GM21360 (cell line): Measurements from ENCODE around the gene LINS1.

Experiments used
- ATAC-seq: cut with Tn5 transposase; IDR thresholded peaks from one replicate; pipeline ENCODE4 v1.9.1; 2021; ENCODE audit warnings: mild to moderate bottlenecking, moderate library complexity; ENCODE audit not compliant: unreplicated experiment

Gene LINS1, protein sequence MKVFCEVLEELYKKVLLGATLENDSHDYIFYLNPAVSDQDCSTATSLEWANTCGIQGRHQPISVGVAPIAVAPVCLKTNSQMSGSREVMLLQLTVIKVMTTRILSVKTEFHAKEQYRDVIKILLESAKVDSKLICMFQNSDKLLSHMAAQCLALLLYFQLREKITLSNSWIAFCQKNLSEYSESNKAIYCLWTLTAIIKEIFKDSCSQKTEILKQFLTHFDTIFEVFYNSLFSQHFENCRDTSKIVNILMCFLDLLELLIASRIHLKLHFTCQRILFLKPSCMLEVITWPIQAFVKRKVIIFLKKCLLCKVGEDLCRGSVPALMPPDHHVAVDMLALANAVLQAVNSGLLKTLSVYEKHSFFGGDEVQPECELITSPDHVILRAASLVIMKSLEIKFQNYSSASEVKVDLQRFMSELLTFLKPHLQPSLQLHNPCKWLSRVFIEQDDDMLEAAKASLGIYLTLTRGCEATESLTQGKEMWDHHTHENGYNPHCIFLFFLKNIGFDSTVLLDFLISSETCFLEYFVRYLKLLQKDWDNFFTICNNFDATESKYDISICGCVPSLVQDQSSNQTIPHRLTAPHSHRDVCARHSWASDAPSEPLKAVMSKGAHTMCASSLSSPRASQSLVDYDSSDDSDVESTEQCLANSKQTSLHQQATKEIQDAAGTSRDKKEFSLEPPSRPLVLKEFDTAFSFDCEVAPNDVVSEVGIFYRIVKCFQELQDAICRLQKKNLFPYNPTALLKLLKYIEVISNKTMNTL

DNA sequence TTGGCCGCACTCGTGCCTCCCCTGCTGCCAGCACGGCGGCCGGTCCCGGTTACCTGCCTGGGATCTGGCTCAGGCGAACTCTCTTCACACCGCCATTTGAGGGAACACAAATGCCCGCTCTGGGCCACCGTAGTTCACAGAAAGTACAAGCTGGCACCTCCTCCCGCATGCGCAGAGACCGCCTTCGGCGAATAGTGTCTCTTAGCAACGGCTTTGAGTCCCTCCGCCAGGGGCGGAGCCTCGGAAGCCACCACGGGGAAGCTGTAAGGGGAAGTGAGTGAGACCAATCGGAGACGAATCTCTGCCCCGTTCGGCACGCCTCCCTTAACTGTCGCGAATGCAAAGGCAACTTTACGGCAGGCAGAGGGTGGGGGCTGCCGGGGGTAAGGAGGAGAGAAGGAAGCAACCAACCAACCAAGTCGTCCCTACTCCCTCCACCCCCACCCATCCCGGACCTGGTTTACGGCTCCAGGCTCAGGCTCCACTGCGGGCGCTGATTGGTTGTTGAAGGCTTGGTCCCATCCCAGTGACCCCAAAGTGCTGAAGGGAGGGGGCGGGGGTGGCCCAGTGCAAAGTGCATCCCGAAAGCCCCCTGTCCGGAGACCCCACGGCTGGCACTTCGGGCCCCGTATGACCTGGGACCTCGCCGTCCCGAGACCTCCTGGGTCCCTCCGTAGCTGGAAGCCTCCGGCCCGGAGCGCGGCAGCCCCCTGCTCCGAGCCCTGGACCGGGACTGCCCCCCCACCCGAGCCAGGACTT is at the start of gene LINS1, which contains the start of gene ASB7:
TSS of gene LINS1 (minus strand) at position 121 of the 759 bp plus-strand sequence. CDS start 21,342 bp downstream, outside the sequence.
TSS of gene ASB7 (plus strand) at position 526 of the 759 bp plus-strand sequence. CDS start 9,628 bp downstream, outside the sequence.
- ATAC-seq, result peak; percentile 87

DNA sequence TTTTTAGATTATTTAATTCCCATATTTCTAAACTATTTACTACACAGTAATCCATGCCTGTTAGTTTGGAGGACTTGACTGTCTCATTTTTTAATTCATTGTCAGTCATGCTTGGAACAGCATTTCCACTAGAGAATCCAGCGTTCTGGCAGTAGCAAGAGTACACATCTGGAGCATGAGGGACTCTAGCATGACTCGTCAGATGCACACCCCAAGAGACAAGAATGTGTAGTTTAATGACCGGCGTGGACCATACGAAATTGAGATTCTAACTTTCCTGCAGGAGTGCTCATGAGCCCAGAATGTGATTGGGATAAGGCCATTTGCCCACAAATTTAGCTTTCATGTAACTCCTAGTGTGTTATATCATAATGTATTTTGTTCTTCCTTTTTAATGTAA is 49.3 kb upstream of the LINS1 start:
- ATAC-seq, result no peak

DNA sequence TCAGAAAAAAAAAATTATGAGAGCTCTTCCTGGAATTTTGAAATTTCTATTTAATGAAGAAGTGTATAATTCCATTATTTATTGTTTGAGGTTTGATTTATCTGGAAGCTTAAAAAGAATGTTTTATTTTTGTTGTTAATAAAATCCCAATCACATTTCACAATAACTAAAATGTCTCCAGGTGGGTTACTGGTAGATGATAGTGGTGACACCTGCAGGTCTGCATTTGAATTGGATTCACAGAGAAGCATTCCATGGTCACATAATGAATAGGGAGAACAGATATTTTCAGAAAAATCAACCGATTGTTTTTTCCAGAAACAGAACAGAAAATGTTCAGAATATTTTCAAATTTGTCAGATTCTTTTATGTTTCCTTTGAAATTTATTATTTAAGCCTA is 48.7 kb upstream of the LINS1 start:
- no peak for ATAC-seq

DNA sequence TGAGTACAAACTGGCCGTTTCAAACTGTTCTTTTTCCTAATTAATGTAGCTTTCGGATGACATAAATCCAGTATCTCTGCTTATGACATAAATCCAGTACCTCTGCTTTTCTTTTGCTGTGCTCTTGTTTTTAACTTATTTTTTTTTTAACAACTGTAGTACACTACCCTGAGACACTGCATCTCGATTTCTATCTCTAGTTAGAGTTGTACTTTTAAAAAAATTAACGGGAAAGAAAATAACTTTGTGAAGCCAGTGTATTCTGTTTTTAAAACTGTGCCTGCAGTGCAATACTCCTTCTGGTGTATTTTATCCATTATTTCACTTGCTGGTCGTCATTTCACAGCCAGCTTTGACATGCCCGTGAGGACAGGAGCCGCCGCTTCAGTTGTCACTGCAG is 47.0 kb upstream of the LINS1 start:
- ATAC-seq, result no peak

DNA sequence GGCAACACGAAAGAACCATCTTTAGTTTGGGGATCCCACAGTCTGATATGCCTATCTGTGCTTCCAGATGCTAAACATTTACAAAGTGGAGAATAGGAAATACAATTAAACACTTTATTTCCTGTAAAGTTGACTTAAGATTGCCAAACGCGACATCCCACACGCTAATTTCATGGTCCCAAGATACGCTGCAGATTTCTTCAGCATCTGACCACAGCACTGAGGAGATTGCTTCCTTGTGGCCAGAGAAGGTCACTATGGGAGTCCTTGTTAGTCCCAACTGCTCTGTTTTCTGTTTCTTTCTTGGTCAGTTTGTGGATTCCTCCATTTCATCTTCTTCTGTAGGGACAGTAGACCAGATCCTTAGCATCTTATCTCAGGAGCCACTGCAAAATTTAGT is 43.7 kb upstream of the LINS1 start:
- no peak for ATAC-seq

DNA sequence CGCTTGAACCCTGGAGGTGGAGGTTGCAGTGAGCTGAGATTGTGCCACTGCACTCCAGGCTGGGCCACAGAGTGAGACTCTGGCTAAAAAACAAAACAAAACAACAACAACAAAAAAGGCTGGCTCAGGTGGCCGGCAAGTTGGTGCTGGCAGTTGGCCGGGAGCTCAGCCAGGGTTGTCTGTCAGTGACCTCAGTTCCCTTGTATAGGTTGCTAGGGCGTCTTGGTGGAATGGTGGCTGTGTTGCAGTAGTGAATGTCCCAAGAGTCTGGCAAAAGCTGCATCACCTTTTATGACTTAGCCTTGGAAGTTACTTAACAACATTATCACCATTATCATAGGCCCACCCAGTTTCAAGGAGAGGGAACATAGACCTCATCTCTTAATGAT is 41.0 kb upstream of the LINS1 start:
- ATAC-seq, result no peak

DNA sequence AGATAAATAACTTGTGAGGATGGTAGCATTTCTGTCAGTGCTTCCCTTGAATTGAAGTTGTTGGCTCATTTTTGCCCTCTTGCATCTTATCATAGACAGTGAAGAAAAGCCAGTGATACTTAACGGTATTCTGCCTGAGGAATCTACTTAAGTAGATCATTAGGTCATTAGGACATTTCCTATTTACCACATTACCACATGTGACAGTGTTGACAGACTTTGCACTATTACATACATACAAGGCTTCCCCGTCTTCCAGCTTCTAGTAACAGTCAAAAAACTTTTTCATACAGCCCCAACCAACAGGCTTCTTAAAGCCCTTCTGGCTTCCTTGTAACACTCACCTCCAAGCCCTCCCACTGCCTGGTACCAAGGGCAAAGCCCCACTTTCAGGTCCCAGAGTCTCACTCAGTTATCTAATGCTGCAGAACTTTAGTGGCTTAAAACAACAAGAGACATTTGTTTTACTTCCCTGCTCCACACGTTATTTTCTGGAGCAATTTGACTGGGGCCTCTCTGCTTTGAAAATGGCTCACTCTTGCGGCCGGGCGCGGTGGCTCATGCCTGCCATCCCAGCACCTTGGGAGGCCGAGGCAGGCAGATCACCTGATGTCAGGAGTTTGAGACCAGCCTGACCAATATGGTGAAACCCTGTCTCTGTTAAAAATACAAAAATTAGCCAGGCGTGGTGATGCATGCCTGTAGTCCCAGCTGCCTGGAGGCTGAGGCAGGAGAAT is 40.4 kb upstream of the LINS1 start:
- no peak for ATAC-seq

DNA sequence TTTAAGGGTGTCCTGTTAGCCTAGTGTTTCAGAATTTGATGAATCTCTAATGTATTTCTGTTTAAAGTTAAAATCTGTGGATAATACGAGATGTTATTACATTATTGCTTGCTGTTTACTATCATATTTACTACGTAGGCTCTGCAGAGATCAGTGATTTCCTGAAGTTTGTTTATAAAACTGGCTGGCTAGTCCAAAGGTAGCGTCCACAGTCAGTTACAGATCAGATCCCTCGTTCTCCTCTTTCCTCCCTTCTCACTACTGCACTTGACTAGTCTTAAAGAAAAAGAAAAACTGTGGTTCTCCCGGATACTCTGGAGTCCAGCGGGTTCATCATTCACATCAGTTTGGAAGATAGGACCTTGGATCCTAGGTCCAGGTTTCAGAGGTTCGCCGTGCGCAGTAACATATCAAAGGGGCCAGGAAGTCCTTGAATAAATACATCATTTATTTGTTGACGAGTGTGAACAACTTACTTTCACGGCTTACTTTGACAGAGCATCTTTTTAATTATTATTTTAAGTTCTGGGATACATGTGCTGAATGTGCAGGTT is 36.3 kb upstream of the LINS1 start:
- ATAC-seq, result no peak

DNA sequence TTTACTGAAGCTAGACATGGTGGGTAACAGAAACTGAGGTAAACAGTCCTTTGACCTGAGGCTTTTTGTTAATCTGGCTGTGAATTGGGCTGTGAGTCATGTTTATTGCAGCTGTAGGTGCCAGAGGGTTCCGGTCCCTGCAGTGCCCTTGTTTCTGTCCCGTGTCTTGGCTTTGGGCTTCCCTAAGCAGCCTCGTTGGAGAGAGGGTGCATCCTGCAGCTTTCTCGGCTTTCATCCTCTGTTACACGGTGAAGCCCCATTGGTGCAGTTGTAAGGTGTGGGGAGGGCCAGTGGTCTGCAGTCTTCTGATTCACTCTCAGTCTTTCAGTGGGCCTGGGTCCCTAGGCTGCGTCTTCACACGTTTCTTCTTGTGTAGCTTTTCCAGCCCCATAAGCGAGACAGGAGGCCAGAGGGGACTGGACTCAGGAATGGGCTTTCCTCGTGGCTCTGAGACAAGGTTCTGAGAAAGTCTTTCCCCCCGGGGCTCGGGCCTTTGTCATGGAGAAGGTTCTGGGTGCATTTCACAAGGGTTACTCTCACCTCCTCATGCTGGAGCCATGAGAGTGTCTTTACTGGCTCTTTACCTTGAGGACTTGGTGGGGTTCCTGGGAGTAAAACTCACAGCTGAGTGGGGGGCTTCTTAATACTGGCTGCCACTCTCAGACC is 33.6 kb upstream of the LINS1 start:
- no peak for ATAC-seq

DNA sequence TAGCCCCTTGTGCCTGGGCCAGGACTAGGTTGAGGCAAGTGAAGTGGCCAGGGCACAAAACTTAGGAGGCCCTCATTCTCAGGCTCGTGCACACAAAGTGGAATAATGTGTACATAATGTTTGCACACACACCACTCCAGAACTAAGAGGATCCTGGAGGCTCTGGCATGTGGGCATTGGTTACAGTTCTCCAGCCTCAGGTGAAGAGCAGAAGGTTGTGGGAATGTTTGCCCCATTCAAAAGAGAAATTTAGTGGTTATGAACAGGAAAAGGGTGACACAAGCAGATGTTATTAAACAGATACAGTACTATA is 31.7 kb upstream of the LINS1 start:
- ATAC-seq, result no peak

DNA sequence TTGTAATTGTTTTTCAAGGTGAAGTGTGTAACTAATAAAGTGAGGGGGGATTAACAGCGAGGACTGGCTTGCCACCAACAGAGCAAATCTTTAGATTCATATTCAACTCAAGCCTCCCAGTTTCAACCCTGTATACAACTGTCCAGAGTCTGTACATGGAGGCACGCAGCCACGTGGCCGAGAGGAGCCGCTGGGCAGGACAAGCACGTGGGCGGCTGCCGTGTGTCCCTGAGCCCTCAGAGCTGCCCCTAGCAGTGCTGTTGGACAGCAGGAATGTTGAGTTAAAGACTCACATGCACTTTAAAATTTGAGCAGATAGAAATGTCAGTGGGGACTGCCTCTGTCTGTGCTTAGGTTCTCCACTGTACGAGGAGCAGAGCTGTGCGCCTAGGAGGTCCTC is 29.8 kb upstream of the LINS1 start:
- ATAC-seq, result no peak

DNA sequence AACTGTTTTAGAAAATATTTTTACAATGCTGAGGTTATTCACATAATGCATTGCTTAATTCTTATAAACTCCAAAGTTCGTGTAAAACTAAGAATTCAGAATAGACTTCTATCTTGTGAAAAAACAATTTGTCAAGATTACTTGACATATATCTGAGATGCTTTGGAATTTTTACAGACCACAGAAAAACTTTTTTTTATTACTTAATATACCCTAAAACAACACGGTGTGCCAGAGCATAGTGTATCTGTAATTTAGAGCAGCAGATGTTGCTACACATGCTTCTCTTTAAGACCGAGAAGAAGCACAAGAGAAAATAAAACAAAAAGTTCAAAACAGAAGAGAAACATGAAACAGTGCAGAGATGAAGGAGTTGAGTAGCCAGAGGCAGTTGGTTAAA is 26.8 kb upstream of the LINS1 start:
- no peak for ATAC-seq

DNA sequence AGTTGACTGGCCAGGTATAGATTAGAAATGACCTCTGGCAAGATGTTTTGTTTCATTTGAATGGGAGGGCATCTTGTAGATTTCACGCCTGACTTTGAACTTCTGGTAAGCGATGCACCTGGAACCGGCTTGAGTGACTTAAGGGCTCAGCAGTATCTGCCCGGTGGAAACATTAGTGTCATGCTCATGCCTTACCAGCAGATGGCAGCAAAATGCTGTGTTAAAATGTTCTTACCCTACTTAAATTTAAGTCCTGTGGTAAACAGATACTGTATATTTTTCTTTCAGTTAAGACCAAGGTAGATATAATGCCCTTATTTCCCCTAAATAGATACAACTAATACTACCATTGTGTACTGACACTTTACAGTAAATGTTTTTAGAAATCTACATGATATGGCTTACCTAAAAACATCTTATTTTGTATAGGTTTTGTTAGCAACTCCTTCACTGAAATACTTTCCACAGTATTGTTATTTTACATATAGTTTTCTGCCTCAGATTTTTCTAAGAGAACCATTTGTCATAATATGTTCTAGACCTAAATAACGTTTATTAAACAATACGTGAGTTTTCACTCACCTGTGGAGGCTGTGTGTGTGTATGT is 25.9 kb upstream of the LINS1 start:
- peak; percentile 80 for ATAC-seq

DNA sequence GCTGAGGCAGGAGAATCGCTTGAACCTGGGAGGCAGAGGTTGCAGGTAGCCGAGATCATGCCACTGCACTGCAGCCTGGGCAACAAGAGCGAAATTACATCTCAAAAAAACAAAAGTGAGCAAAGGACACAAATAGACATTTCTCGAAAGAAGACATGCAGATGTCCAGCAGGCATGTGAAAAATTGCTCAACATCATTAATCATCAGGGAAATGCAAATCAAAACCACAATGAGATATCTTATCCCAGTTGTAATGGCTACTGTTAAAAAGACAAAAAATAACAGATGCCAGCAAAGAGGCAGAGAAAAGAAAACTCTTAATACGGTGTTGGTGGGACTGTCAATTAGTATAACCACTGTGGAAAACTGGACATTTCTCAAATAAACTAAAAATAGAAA is 21.3 kb upstream of the LINS1 start:
- no peak for ATAC-seq

DNA sequence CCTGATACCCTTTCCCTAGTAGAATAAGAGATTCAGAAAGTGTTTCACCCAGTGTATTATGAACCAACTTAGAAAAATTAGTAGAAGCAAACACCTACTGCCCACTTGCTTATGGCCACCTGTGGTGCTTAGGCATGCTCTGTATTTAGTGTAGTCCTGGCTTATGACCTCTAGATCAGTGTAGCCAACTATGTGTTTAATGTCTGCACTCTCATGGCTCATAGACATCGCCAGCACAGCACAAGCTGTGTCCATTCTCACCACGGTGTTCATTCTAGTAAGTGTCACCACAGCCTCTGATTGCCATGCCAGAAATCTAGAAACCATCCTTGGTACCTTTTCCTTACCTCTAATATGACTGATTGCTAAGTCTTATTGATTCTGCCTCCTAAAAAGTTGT is 14.7 kb upstream of the LINS1 start:
- no peak for ATAC-seq

DNA sequence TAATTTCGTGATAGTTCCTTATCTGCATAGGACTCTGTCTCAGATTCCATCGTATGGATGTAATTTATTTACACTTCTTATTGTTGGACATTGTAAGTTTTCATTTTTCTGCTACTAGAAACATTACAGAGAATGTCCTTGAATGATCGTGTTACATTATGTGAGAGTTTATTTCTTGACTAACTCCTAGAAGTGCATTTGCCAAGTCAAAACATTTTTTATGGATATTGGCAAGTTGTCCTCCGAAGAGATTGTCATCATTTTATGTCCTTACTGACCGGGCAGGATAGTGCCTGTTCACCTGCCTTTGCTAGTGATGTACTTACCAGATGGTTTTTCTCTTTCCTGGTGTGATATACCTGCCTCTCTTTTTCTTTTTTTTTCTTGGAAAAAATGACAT is 13.8 kb upstream of the LINS1 start:
- ATAC-seq, result no peak

DNA sequence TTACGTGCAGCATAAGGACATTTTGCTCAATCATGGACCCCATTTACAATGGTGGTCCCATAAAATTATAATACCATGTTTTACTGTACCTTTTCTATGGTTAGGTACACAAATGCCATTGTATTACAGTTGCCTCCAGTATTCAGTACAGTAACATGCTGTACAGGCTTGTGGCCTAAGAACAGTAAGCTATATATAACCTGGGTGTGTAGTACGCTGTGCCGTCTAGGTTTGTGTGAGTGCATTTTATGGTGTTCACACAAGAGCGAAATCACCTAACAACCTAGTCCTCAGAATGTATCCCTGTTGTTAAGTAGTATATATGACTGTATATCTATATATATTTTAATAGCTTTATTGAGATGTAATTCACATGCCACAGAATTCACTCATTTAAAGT is 12.9 kb upstream of the LINS1 start:
- ATAC-seq, result no peak

DNA sequence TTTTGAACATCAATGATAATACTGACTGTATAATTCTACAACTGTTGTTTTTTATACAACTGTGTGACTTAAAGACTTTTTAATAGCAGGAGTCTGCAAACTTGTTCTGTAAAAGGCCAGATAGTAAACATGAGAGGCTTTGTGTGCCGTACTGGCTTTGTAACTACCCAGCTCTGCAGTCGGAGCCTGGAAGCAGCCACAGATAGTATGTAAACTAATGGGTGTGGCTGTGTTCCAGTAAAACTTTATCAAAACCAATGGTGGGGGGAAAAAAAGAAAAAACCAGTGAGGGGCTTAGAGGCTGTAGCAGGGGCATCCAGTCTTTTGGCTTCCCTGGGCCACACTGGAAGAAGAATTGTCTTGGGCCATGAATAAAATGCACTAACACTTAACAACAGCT is 12.4 kb upstream of the LINS1 start:
- ATAC-seq, result no peak

DNA sequence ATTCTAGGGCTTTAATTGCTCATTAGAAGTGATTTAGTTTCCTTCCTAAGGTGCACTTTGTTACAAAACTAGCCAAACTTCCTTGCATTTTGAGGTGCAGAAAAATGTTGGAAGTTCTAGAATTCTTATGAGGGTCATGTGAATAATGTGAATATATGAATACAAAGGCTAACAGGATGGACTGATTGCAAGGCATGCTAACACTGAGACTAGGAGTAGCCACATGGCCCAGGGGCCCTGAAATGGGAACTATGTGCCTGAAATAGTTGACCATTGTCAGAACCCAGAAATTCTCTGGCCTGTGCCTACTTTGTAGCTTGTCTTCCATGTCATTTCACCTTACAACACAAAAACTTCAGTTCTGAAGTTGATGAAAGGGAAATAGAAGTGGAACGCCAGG is 11.2 kb upstream of the LINS1 start:
- no peak for ATAC-seq

DNA sequence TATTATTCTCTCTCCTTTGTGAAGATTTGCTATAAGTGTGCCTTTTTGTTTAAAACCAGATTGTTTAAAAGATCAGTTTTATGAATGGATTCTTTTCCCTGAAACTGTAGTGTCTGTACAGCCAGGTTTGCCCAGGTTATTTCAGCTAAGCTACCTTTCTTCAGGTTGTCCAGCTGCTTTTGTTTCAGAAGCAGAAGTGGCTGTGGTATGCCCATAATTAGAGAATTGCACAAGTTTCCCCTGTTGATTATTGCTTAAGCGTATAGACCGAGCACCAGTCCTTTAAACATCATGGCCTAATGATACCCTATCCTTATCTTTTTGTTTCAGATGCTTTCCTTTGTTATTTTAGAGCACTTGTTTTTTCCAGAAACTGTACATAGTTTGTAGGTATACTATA is 10.6 kb upstream of the LINS1 start:
- no peak for ATAC-seq
